Measurements from ENCODE around the gene PDXP. TPM values are rescaled to one million over a fixed set of nuclear protein-coding genes. Genes with fewer than 3 reads are reported as not detected.

Gene PDXP
- total and polyA plus RNA-seq, 2 of the 13 experiments (the other 11 are each of a cell fraction or from before 2014, with no cell fraction given) = 58.2 to 70.6 TPM

Small RNAs within 50 kb of the gene (small RNA-seq; reads per million reads assigned to genes)
- gene RN7SL385P (ENCODE audit: insufficient read depth in 2 of 3, insufficient read length in 3 of 3, low read depth in 2 of 3, low replicate concordance in 1 of 3) = 0 reads per million in 3 experiments

Other genes starting within 250 kb of the PDXP start
- gene ELFN2, start 231.2 kb upstream of the PDXP start, total RNA-seq (2016; rRNA removed; fragmentation: Illumina TruSeq; extraction: Trizol) = not detected in 2 replicates
- 0.01 TPM in 1 of 2 replicates, not detected in the other for gene ELFN2, start 231.2 kb upstream of the PDXP start, polyA plus RNA-seq (2011; rRNA removed)
- gene MFNG, start 172.3 kb upstream of the PDXP start, total RNA-seq (2016; rRNA removed; fragmentation: Illumina TruSeq; extraction: Trizol) = 1.0 and 1.1 TPM in 2 replicates
- 11.7 and 19.8 TPM in 2 replicates for gene MFNG, start 172.3 kb upstream of the PDXP start, polyA plus RNA-seq (2011; rRNA removed)
- 28.9 and 35.2 TPM in 2 replicates for gene CARD10, start 139.3 kb upstream of the PDXP start, total RNA-seq (2016; rRNA removed; fragmentation: Illumina TruSeq; extraction: Trizol)
- 55.8 and 92.3 TPM in 2 replicates for gene CARD10, start 139.3 kb upstream of the PDXP start, polyA plus RNA-seq (2011; rRNA removed)
- gene CDC42EP1, start 98.2 kb upstream of the PDXP start, total RNA-seq (2016; rRNA removed; fragmentation: Illumina TruSeq; extraction: Trizol) = 25.4 and 29.5 TPM in 2 replicates
- gene CDC42EP1, start 98.2 kb upstream of the PDXP start, polyA plus RNA-seq (2011; rRNA removed) = 17.1 and 26.7 TPM in 2 replicates
- 43.4 and 56.0 TPM in 2 replicates for gene LGALS2, start 78.6 kb upstream of the PDXP start, total RNA-seq (2016; rRNA removed; fragmentation: Illumina TruSeq; extraction: Trizol)
- gene LGALS2, start 78.6 kb upstream of the PDXP start, polyA plus RNA-seq (2011; rRNA removed) = 32.5 and 56.1 TPM in 2 replicates
- 16.0 and 29.1 TPM in 2 replicates for gene GGA1, start 49.9 kb upstream of the PDXP start, total RNA-seq (2016; rRNA removed; fragmentation: Illumina TruSeq; extraction: Trizol)
- 87.2 and 103 TPM in 2 replicates for gene GGA1, start 49.9 kb upstream of the PDXP start, polyA plus RNA-seq (2011; rRNA removed)
- 8.4 and 9.4 TPM in 2 replicates for gene SH3BP1, start 19.1 kb upstream of the PDXP start, total RNA-seq (2016; rRNA removed; fragmentation: Illumina TruSeq; extraction: Trizol)
- gene SH3BP1, start 19.1 kb upstream of the PDXP start, polyA plus RNA-seq (2011; rRNA removed) = 15.7 and 18.5 TPM in 2 replicates
- gene LGALS1, start 16.9 kb downstream of the PDXP start, total RNA-seq (2016; rRNA removed; fragmentation: Illumina TruSeq; extraction: Trizol) = 103 and 124 TPM in 2 replicates
- 858 and 969 TPM in 2 replicates for gene LGALS1, start 16.9 kb downstream of the PDXP start, polyA plus RNA-seq (2011; rRNA removed)
- 27.5 and 31.4 TPM in 2 replicates for gene NOL12, start 27.6 kb downstream of the PDXP start, total RNA-seq (2016; rRNA removed; fragmentation: Illumina TruSeq; extraction: Trizol)
- gene NOL12, start 27.6 kb downstream of the PDXP start, polyA plus RNA-seq (2011; rRNA removed) = 11.8 and 14.3 TPM in 2 replicates
- gene TRIOBP, start 38.3 kb downstream of the PDXP start, total RNA-seq (2016; rRNA removed; fragmentation: Illumina TruSeq; extraction: Trizol) = 11.3 and 15.4 TPM in 2 replicates
- 6.1 and 10.1 TPM in 2 replicates for gene TRIOBP, start 38.3 kb downstream of the PDXP start, polyA plus RNA-seq (2011; rRNA removed)
- gene GCAT, start 149.2 kb downstream of the PDXP start, total RNA-seq (2016; rRNA removed; fragmentation: Illumina TruSeq; extraction: Trizol) = 50.3 and 56.8 TPM in 2 replicates
- 24.6 and 28.0 TPM in 2 replicates for gene GCAT, start 149.2 kb downstream of the PDXP start, polyA plus RNA-seq (2011; rRNA removed)
- gene GALR3, start 164.7 kb downstream of the PDXP start, total RNA-seq (2016; rRNA removed; fragmentation: Illumina TruSeq; extraction: Trizol) = not detected in 2 replicates
- gene GALR3, start 164.7 kb downstream of the PDXP start, polyA plus RNA-seq (2011; rRNA removed) = 0.05 and 0.13 TPM in 2 replicates
- gene ANKRD54, start 185.6 kb downstream of the PDXP start, total RNA-seq (2016; rRNA removed; fragmentation: Illumina TruSeq; extraction: Trizol) = 31.9 and 33.6 TPM in 2 replicates
- gene ANKRD54, start 185.6 kb downstream of the PDXP start, polyA plus RNA-seq (2011; rRNA removed) = 28.5 and 33.1 TPM in 2 replicates
- gene EIF3L, start 190.7 kb downstream of the PDXP start, total RNA-seq (2016; rRNA removed; fragmentation: Illumina TruSeq; extraction: Trizol) = 514 and 695 TPM in 2 replicates
- gene EIF3L, start 190.7 kb downstream of the PDXP start, polyA plus RNA-seq (2011; rRNA removed) = 731 and 793 TPM in 2 replicates
- 10.2 and 10.6 TPM in 2 replicates for gene MICALL1, start 247.6 kb downstream of the PDXP start, total RNA-seq (2016; rRNA removed; fragmentation: Illumina TruSeq; extraction: Trizol)
- 7.6 and 10.2 TPM in 2 replicates for gene MICALL1, start 247.6 kb downstream of the PDXP start, polyA plus RNA-seq (2011; rRNA removed)

Data from HepG2 (cell line).